Muscle of back (tissue), 13 donors: Measurements from ENCODE around the gene SLC31A1. TPM values are rescaled to one million over a fixed set of nuclear protein-coding genes. Genes with fewer than 3 reads are reported as not detected.

ENCODE experiments used
- DNase-seq, 3 donors: peaks; one replicate each; pipeline versions ENCODE4 v3.0.0 to v3.0.0-alpha.2; 2013
- long read RNA-seq, 9 donors: transcript quantifications; one replicate each; lab custom pipeline, GENCODE V29; 2026
- polyA plus RNA-seq, 10 donors: library from polyadenylated mRNA; unstranded; fragments of 120-200 nt; gene quantifications; one replicate each; pipeline ENCODE4 v1.2.1, GENCODE V29; 2013; ENCODE audit not compliant: insufficient read length in 10 of 10

The SLC31A1 gene
- 10 to 100 TPM in 7 of 10 donors, 1 to 10 TPM in 3; 6.7 to 13.2 (median 10.6) TPM for polyA plus RNA-seq
- long read RNA-seq, donor 1, full-length matches to known transcripts = 3 of 3 reads
- long read RNA-seq, donor 1, partial matches to known transcripts = 0 of 3 reads
- long read RNA-seq, donor 1, other reads (novel, unspliced or antisense) = 0 of 3 reads
- long read RNA-seq, donor 2, full-length matches to known transcripts = 9 of 9 reads
- long read RNA-seq, donor 2, partial matches to known transcripts = 0 of 9 reads
- long read RNA-seq, donor 2, other reads (novel, unspliced or antisense) = 0 of 9 reads
- long read RNA-seq, donor 3 = 0 reads
- long read RNA-seq, donor 4, full-length matches to known transcripts = 3 of 3 reads
- long read RNA-seq, donor 4, partial matches to known transcripts = 0 of 3 reads
- long read RNA-seq, donor 4, other reads (novel, unspliced or antisense) = 0 of 3 reads
- long read RNA-seq, donor 5, full-length matches to known transcripts = 11 of 58 reads
- long read RNA-seq, donor 5, partial matches to known transcripts = 13 of 58 reads
- long read RNA-seq, donor 5, other reads (novel, unspliced or antisense) = 34 of 58 reads
- long read RNA-seq, donor 6, full-length matches to known transcripts = 3 of 74 reads
- long read RNA-seq, donor 6, partial matches to known transcripts = 0 of 74 reads
- long read RNA-seq, donor 6, other reads (novel, unspliced or antisense) = 71 of 74 reads
- long read RNA-seq, donor 7, full-length matches to known transcripts = 6 of 6 reads
- long read RNA-seq, donor 7, partial matches to known transcripts = 0 of 6 reads
- long read RNA-seq, donor 7, other reads (novel, unspliced or antisense) = 0 of 6 reads
- long read RNA-seq, donor 8, full-length matches to known transcripts = 3 of 3 reads
- long read RNA-seq, donor 8, partial matches to known transcripts = 0 of 3 reads
- long read RNA-seq, donor 8, other reads (novel, unspliced or antisense) = 0 of 3 reads
- long read RNA-seq, donor 9 = 0 reads

DNA sequence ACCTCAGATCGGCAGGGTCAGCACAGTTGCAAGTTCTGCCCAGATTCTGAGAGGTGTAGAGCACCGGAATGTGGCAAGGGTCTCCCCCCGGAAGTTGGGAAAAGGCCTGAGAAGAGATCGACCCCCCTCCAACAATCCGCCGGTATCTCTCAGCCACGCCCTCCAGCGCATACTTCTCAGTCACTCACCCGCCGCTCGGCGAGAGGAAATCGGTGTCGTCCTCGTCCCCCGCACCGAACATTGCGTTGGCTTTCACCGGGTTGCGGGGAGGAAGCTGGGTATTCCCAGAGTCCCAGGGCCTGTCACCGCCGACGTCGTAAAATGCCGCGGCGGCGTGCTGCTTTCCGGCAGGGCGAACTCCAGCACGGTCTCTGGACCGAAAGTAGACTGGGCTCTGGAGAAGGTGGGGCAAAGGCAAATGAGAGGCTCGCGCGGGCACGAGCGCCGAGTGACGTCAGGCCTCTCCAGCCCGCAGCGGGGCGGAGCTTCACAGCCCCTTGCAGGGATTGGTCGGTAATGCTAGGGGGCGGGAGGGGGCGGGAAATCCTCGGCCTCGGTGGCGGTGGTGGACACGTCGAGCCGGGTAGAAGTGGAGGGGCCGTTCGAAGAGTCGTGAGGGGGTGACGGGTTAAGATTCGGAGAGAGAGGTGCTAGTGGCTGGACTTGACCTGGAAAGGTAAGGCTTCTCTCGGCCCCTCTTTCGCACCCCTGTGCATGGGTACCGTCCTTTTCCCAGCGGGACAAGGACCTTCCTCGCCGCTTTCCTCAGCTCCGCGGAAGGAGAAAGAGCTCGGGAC lies at the start of gene SLC31A1, which contains the start of gene FKBP15:
SLC31A1 (plus strand) TSS at position 542 of the 797 bp plus-strand sequence. CDS start 34,605 bp downstream, outside the sequence.
FKBP15 (minus strand) TSS at position 275 of the 797 bp plus-strand sequence; CDS start at position 241, 34 bp downstream.
- DNase-seq = peak; percentile 99 to 100 (median 100)

DNA sequence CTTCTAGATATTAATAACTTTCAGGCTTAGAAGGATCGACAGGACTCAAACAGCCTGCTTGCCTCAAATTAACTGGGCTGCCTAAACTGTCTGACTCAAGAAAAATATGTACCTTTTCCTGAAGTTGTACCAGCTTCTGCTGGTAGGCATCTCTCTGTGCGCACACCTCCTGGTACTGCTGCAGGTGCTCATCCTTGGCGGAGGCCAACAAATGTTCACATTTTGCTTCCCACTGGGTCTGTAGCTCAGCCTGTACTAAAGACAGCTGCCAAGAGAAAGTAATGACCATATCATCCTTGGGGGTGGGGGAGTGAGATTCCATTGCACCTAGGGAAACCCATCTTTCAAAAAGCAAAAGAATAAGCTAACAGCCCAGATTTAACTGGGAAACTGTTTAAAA lies 48.0 kb upstream of the SLC31A1 start:
- no peak for DNase-seq

DNA sequence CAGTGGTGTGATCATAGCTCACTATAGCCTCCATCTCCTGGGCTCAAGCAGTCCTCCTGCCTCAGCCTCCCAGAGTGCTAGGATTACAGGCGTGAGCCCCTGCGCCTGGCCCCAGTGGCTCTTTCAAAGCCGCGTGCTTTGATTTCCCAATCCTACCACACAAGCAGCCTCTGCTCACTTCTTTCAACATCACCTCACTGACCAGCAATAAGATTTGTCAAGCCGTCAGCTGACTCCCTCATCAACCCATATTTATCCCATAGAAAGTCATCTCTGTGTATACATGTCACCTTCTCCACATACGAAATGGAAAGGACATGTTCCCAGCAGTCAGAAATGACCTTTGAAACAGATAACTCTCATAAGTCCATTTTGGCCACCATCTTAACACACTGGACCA lies 44.5 kb upstream of the SLC31A1 start:
- no peak for DNase-seq

DNA sequence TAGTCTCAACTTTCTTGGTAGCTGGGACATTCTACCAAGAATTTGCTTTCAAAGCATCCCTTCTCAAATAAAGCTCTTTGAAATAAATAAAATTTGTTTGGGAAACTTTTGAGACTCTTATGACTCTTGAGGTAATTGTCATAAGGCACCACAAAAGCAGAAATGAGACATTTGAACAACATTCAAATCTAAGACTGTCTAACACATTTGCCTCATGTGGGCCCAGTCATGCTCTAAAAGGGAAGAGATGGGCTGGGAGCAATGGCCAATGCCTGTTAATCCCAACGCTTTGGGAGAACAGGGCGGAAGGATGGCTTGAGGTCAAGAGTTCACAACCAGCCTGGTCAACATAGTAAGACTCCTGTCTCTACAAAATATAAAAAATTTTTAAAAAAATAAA lies 44.1 kb upstream of the SLC31A1 start:
- no peak for DNase-seq

DNA sequence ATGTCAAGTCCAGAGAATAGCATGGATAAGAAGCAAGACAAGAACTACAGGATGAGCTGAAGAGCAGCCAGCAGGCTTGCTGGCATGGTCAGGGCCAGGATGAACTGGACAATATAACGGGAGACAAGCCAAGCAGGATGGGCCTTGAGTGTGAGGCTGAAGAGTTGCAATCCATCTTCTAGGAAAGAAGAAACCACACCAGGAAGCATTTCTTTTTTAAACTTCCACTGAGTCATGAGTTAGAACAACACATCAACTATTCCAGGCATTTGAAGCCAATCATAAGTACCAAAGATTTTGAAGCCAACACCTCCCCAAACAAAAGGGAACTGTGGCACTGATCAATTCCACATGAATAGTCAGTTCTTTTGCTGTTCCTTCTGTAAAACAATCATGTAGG lies 43.3 kb upstream of the SLC31A1 start:
- no peak for DNase-seq

DNA sequence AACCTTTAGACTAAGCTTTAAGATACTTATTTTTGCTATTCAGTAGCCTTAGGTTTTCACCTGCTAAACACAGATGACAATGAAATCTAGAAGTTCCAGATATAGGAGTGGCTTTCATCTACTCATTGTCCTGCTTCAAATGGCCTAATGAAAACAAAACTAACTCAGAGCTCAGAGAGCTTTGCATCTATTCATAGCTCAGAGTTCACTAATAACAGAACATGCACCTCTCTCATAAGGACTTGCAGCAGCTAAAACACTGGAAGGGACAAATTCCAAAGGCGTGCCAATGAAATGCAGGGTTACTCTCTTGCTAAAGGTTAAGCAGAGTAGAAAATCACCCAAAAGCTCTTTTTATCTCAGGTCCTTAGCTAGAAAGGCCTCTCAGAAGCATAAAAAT lies 41.5 kb upstream of the SLC31A1 start:
- DNase-seq = no peak

DNA sequence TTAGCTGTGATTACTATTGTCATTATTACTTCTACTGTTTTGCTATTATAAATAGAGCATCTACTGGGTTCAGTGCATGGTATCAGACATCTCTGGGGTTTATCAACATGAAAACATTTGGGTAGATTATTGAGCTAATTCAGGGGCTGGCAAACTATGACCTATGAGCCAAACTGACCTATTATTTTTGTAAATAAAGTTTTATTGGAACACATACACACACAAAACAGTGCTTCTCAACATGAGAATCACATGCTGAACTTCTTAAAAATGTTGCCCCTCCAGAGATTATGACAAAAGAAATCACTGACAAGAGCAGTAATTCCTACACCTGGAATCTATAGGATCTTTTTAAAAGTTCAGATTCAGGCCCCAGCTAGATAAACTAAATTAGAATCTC lies 40.2 kb upstream of the SLC31A1 start:
- no peak for DNase-seq

DNA sequence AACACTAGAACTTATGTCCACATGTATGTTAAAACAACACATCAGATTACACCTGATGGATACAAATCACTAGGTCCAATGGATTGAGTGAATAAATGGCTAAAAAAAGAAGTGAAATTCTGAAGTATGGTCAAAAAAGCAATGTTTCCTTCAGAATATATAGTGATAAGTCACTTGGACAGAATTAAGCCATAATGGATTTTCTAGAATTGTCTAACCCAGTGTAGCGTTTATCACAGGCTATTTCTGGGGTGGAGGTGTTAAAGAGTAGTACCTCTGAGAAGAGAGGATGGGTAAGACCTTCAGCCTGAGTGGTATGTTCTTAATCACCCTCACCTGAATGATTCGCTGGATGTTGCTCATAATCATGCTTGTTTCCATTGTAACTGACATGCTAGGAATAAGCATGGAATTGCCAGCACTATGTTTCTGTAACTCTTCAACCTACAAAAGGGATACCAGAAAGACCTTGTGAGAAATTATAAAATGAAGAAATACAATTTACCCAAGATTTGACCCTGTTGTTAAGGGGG lies 37.3 kb upstream of the SLC31A1 start:
- DNase-seq = no peak

DNA sequence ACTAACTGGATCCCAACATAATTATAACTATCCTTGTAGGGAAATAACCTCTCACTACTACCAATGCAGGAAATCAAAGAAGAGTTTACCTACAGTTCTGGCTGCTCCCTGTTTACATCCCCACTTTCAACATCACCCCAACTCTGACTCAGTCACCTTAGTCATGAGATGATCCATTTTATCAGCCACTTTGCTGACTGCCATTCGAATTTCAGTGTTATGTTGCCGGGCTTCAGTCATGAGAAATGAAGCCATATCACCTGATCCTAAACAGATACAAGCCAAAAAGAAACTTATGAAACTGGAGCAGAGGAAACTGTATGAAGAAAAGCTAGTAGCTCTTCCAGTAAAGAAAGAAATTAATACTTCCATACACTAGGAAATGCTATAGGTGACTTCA lies 36.8 kb upstream of the SLC31A1 start:
- DNase-seq = no peak

DNA sequence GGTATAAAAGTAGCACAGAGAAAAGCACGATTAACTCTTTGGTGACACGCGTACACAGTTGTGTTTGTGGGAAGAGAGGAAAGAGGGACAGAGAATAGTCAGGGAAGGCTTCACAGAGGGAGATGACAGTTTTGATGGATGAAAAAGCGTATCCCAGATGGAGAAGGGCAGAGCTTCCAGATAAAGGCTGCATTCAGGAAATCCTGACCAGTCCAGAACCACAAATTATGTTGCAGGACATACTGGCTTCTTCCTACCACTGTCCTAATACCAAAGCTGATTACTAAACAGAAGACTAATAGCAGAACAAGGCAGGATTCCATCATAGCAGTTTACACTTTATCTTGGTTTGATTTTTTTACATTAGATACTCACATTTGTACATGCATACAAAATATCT lies 36.1 kb upstream of the SLC31A1 start:
- DNase-seq = no peak

DNA sequence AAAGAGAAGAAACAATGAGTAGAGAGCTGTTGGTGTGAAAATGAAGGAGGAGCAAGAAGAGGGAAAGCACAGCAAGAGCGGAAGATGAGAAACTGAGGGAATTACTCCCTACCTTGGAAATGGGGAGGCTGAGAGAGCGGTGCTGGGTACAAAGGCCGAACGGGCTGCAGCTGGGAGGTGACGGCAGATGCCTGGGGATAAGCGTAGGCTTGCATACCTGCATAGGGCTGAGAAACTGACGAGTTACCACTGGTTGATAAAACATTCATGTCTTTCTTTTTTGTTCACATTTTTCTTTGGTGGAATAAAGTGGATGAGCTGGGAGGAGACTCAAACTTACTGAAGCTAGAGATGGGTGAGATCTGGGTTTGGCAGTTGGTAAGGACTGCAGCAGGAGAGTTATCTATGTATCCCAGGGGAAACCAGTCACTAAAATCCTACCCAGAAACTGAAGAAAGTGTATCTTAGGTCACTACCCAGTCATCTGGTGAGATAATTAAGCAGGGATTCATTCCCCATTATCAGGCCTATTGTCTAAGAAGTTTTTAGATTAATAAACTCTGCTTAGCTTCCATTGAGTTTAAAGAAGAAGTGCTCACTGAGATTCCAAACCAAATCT lies 35.1 kb upstream of the SLC31A1 start:
- no peak for DNase-seq

DNA sequence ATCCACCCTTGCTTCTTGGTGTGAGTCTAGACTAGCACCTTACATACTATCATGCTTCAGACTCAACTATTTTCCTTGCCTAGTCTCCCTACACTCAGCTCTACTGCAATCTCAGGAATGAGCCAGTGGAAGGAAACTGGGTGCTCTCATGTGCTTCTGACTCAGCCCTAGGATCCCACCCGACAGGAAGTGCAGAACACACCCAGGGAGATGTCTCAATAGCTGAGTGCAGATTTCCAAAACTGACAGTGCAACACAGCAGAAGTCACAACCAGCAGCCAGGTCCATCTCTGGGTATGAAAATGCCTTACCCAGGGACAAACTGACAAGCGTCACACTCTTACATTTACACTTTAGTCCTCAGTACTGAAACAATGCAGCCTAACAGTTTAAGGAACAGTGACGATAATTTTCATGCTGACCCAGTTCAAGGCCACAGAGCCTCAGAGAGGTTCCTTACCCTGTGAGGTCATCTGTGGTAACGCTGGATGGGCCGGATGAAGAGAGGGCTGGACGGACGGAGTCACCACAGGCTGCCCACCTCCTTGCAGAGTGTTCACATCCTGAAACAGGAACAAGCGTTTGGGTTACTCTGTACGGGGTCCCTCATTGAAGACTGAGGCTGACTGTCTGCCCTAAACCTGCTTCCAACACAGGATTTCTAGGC lies 33.3 kb upstream of the SLC31A1 start:
- peak; percentile 8 to 51 (median 35) for DNase-seq

DNA sequence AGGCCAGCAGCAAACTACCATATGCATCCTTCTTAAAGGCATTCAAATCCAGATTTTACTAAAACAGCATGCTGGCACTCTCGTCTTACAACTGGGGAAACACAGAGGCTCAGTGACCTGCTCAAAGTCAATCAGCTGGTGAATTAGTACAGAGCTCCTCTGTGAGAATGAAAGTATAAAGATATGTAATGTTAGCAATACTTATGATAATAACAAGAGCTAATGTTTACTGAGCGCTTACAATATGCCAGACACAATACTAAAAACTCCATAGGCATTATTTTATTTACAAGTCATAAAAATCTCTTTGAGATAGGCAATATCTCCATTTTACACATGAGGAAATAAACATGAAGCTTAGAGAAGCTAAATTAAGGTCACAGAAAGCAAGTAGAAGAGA lies 28.9 kb upstream of the SLC31A1 start:
- DNase-seq = no peak

DNA sequence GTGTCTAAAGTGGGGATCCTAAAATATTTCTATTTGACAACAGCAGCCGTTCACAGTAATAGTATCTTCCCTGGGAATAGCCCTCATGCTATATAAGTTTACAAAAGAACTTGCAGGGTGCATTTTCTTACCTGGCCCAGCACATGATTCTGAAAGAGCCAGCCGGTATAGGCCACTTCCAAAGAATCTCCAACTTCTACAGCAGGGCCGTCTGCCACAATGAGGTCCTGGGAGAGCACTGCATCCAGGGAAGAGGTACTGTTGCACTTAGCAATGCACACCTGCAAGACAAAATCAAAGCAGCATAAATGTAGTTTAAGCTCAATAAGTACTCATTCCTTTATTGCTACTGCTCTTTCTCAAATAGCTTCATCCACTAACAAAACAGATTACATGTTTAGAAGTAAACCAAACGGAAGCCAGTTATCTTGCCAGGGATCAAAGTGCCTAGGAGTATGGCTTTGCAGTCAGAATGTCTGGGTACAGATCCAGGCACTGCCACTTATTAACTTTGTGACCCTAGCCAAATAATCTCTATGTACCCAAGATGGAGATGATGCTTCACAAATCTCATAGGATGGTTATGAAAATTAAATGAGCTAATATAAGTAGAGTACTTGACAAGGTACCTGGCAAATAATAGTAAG lies 21.5 kb upstream of the SLC31A1 start:
- no peak for DNase-seq

DNA sequence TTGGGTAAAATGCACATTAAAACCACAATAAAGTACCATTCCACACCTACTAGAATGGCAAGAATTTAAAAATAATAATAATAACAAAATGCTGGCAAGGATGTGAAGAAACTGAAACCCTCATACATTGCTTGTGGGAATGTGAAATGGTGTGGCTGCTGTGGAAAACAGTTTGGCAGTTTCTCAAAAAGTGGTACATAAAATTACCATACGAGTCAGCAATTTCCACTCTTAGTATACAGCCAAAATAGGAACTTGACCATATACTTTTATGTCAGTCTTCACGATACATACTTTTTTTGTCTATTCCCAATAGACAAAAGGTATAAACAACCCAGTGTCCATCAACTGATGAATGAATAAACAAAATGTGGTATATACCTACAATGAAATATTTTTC lies 15.9 kb upstream of the SLC31A1 start:
- DNase-seq = no peak

DNA sequence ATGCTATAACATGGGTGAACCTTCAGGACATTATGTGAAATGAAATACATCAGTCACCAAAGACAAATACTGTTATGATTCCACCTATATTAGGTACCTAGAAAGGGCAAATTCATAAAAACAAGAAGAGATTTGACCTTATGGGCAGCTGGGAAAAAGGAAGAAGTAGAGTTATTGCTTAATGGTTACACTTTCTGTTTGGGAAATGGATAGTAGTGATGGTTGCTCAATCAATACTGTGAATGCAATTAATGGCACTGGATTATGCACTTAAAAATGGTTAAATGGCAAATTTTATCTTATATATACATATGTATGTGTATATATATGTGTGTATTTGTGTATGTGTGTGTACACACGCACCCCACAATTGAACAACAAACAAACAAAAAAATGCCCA lies 15.5 kb upstream of the SLC31A1 start:
- no peak for DNase-seq

DNA sequence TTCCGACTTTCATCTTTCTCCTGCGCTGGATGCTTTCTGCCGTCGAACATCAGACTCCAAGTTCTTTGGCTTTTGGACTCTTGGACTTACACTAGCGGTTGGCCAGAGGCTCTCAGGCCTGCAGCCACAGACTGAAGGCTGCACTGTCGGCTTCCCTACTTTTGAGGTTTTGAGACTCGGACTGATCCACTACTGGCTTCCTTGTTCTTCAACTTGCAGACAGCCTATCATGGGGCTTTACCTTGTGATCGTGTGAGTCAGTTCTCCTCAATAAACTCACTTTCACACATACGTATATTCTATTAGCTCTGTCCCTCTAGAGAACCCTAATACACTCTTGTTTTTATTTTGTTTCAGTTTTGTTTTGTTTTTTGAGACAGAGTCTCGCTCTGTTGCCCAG lies 10.5 kb upstream of the SLC31A1 start:
- no peak for DNase-seq

DNA sequence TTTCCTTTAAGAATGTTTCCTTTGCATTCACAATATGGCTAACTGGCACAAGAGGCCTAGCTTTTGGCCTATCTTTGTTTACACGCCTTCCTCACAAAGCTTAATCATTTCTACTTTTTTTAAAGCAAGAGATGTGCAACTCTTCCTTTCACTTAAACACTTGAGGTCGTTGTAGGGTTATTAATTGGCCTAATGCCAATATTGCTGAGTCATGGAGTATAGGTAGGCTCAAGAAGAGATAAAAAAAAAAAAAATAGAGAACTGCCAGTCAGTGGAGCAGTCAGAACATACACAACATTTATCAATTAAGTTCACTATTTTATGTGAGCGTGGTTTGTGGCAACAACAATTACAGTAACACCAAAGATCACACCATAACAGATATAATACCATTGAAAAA lies 6.2 kb upstream of the SLC31A1 start:
- no peak for DNase-seq

DNA sequence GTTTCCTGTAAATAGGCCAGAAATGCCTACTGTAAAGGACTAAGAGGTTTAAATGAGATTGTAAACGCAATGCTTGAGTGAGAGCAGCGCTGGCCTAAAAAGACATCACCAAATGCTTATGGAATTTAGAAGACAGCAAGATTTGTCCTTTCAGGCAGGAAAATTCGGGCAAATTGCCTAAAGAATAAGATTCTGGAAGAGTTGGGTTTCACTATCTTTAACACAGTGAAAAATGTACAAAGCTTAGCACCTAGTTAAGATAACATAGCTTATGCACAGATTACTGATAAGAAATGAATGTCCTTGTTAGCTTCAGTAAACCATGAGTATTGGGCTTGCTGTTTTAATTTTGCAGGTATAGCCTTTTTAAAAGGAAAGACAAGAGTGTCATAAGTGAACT lies 4.9 kb upstream of the SLC31A1 start:
- no peak for DNase-seq
